ENCODE results near the gene FDX1.

- TF ChIP-seq ZNF766 (CRISPR knock-in tag; IDR thresholded peaks at IDR 0.05; ENCODE audit: borderline replicate concordance) (no peak), CTCF (CRISPR knock-in tag; IDR thresholded peaks at IDR 0.05) (no peak), SALL2 (CRISPR knock-in tag; IDR thresholded peaks at IDR 0.05) (no peak), POLR2AphosphoS5 (IDR thresholded peaks at IDR 0.05; ENCODE audit: low read depth, low read length) (no peak), BRF2 (CRISPR knock-in tag; IDR thresholded peaks at IDR 0.05) (no peak), BHLHE40 (IDR thresholded peaks at IDR 0.05; ENCODE audit: low read length) (no peak), MYPOP (CRISPR knock-in tag; IDR thresholded peaks at IDR 0.05) (no peak), POLR2A (IDR thresholded peaks at IDR 0.05; ENCODE audit: insufficient read depth in 1 of 2, low read depth in 2 of 2, low read length in 2 of 2) (no peak), MZF1 (CRISPR knock-in tag; IDR thresholded peaks at IDR 0.05; ENCODE audit: borderline replicate concordance) (no peak), ATF3 (CRISPR knock-in tag; IDR thresholded peaks at IDR 0.05) (peak; percentile 80), UBTF (CRISPR knock-in tag; IDR thresholded peaks at IDR 0.05) (no peak)
Measured at GRCh38 chr11:110472858-110473257, 43.1 kb downstream of the FDX1 start.

Data from HepG2 (cell line).